GM21515 (cell line): ENCODE measurements around the gene OBSCN.
"Not testable (repeated sequence)": the region's sequence is repeated elsewhere in the genome, so short reads cannot be mapped to it uniquely, and the experiment has no call there.

Source experiments
- ATAC-seq: cut with Tn5 transposase; IDR thresholded peaks from one replicate; pipeline ENCODE4 v1.9.1; 2021; ENCODE audit not compliant: unreplicated experiment

OBSCN gene

GRCh38 chr1:228169345-228169744, 38.5 kb upstream of the OBSCN start:
- ATAC-seq: no peak

- no peak for ATAC-seq
Observed at GRCh38 chr1:228170666-228171065, 37.2 kb upstream of the OBSCN start.

DNA sequence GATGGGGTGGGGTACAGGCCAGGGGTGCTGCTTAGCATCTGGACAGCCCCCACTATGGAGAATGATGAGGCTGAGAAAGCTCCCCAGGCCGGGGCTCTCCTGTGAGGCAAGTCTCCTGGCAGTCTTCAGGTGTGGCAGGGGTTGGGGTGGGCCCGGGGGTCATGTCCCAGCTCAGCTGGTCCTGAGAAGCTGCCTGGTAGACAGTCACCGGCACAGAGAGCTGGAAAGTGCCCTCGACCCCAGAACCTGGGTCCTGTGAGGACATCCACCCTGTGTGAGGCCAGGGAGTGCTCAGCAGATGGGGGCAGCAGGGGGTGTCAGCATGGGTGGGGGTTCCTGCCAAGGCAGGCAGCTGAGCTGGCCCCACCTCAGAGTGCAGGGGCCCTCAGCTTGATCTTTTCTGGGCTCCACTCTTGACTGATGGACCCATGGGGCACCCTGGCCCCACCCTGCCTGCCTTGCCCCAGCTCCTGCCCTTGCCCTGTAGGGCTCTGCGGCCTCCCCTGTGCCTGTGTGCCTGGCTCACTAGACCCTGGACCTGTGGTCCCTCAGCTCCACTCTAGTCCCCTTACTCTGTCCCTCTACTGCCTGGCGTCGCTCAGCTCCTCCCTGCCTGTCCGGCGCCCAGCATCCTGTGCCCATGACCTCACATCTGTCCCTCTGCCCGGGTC, 36.5 kb upstream of the OBSCN start:
- ATAC-seq: no peak

DNA sequence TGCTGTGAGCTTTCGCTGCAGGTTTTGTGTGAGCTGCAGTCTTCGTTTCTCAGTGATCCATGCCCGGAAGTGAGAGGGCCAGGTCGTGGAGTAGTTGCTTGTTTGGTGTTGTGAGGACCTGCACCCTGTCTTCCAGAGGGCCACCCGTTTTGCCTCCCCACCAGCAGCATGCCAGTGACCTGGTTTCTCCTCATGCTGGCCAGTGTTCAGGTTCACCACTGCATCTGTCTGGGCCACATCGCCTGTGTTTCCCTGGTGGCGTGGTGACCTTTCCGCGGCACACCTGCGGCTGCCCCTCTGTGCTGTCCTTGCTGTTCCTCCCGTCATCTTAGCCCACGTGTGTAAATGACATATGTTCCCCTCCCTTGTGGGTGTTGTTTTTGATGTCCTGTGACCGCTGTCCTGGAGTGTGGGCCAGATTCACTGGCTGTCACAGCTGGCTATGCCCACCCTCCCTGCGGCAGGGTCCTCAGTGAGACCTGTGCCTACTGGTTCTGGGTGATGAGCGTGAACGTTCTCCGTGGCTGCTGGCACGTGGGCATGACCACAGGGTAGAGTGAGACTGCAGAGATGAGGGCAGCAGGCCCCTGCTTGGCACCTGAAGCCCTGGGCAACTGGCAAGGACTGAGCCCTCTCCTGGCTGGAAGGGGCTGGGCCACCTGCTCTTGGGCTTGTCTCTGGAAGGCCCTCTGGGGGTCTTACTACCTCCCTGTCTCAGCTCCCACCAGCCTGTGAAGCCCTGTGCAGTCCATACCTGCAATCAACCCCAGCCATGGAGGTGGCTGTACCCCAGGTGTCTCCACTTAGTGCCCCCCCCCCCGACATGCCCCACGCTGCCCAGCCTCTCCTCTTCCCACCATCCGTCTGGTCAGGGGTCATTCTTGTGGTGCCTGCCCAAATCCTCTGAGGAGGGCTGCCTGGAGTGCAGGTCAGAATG, 35.0 kb upstream of the OBSCN start:
- no peak for ATAC-seq

GRCh38 chr1:228173528-228174481, 34.0 kb upstream of the OBSCN start:
- ATAC-seq: not testable (repeated sequence)

- ATAC-seq: no peak
Observed at GRCh38 chr1:228174482-228175315, 33.1 kb upstream of the OBSCN start.

DNA sequence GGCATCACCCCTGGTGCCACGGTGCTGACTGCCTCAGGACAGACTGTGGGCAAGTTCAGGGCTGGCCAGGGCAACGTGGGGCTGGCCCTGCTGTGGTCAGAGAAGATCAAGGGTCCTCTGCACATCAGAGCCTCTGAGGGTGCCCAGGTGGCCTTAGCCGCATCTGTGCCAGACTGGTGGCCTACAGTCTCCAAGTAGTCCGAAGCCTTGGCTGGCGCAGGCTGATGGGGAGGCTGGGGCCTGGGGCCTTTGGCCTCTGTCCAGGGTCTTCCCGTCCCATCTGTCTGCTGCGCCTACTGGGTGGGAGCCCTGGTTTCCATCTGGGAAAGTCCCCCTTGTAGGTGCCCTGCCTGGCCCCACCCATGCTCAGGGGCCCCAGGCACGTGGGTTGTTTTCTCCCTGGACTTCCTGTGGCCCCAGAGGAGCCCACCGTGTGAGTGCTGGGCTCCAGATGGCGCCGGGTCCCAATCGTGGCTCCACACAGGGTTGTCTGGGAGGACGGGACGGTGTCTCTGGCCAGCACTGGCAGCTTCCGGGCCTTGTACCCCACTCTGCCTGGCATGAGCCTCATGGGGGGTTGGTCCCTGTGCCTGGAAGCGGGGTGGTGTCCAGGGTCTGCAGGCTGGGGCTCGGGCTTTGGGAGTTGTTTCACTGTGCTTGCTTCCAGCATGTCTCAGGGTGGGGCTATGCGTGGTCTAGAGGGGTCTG, 32.4 kb upstream of the OBSCN start:
- ATAC-seq: no peak

GRCh38 chr1:228176024-228176395, 31.8 kb upstream of the OBSCN start:
- ATAC-seq: no peak

GRCh38 chr1:228176461-228177182, 31.2 kb upstream of the OBSCN start:
- no peak for ATAC-seq

- ATAC-seq: no peak
Observed at GRCh38 chr1:228177183-228177475, 30.7 kb upstream of the OBSCN start.

DNA sequence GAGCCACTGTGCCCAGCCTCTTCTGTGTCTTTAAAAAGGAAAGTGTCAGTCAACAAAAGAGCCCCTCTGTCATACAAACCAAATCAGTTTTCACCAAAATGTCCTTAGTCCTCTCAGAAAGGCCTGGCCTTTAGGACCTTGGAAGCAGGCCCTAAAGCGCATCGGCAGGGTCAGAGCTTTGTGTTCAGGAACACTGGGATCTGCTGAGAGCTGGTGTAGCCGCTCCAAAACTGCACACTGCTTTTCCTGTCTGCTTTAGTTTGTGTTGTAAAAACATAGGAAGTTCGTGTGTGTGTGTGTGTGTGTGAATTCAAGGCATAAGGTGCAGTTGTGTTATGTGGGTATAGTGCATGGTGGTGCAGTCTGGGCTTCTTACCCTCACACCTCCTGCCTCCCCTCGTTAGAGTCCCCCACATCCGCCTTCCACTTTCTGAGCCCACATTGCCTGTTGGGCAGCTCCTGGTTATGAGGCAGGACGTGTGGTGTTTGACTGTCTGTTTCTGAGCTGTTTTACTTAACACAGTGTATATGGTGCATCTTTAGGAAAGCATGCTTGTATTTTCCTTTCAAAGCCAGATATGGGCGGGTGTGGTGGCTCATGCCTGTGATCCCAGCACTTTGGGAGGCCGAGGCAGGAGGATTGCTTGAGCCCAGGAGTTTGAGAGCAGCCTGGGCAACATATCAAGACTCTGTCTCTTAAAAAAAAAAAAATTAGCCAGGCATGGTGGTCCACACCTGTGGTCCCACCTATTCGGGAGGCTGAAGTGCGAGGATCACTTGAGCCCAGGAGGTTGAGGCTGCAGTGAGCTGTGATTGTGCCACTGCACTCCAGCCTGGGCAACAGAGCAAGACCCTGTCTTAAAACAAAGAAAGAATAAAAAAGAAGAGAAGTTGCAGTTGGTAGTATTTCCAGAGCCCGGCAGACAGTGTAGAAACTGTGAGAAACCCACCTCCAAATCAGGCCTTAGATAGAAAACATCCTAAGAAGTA, 29.8 kb upstream of the OBSCN start:
- ATAC-seq: no peak

GRCh38 chr1:228178737-228179684, 28.8 kb upstream of the OBSCN start:
- ATAC-seq: no peak

GRCh38 chr1:228180271-228180958, 27.4 kb upstream of the OBSCN start:
- no peak for ATAC-seq

DNA sequence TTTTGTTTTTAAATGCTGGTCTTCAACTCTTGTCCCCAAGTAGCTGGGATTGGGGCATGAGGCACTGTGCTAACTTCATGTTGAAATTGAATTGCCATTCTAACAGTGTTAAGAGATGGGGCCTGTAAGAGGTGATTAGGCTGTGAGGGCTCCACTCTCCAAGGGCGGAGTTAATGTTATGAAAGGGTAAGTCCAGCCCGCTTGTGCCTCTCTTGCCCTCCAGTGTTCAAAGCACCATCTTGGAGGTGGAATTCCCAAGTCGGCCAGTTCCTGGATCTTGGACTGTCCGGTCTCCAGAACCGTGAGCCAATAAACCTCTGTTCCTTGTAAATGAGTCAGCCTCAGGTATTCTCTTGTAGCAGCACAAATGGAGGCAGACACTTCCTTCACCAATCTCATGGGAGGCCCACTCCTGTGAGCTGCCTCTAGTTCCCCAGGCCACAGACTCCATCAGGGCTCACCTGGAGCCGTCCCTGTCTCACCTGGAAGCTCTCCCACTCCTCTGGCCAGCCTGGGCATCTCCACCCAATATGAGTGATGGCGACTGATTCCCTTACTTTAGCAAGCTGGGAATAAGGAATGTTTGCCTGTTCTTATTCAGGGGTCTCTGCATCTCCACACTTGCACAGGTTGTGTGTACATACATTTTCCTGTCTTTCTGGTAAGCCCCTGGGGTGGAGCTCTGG, 26.7 kb upstream of the OBSCN start:
- ATAC-seq: no peak

- ATAC-seq: no peak
Observed at GRCh38 chr1:228181645-228182034, 26.2 kb upstream of the OBSCN start.
